Testis (tissue), 2 donors: ENCODE measurements around the gene PRKG1.

Experiments used
- CTCF ChIP-seq, 3 experiments: fragments of 450-650 bp in 2 of 3; fragments of 200-600 bp in 1 of 3; sonication (generic) in 1 of 3; IDR thresholded peaks; one replicate each; pipeline ENCODE4 v1.5.1; 2016 to 2019; ENCODE audit warnings: antibody characterized with exemption in 3 of 3, mild to moderate bottlenecking in 2 of 3, moderate library complexity in 1 of 3
- POLR2A ChIP-seq: fragments of 450-650 bp; IDR thresholded peaks from one replicate; pipeline ENCODE4 v1.6.1; 2017; ENCODE audit warnings: antibody characterized with exemption, mild to moderate bottlenecking, moderate library complexity

- TF ChIP-seq CTCF (IDR thresholded peaks at IDR 0.05) (no peak), POLR2A (no peak)
Observed at GRCh38 chr10:51897560-51897959, 823.3 kb downstream of the PRKG1 start.
